ENCODE measurements around the gene R3HDM4. TPM values are rescaled to one million over a fixed set of nuclear protein-coding genes. Genes with fewer than 3 reads are reported as not detected.
A peak's percentile ranks its signal among the peaks of the same experiment; 100 is the strongest.

Gene R3HDM4
- total RNA-seq, 1 experiment from 2014 or later: 57.7 TPM

GRCh38 chr19:956766-957440, 43.9 kb upstream of the R3HDM4 start:
- peaks cover 88% of the 10 kb centered on the region for H3K4me1 ChIP-seq

GRCh38 chr19:955803-956765, 43.1 kb upstream of the R3HDM4 start:
- DNase-seq: peak; percentile 96 to 97
- intact Hi-C loops (cut with micrococcal nuclease; ENCODE audit: unreplicated experiment): loop anchor here (1.0 kb wide), 1 partner anchor 31 kb away; no protein-coding TSS in a partner anchor
- Histone ChIP-seq H3K27me3 (replicated peaks; ENCODE audit: control insufficient read depth, insufficient read depth, low read length) (no peaks in the 10 kb centered on the region), H3K36me3 (ENCODE audit: control insufficient read depth, insufficient read depth, low read length) (peaks cover 8% of the 10 kb centered on the region), H3K9me3 (no peaks in the 10 kb centered on the region), H3K4me1 (peaks cover 88% of the 10 kb centered on the region), H3K4me3 (ENCODE audit: low read depth, low read length) (peak overlapping the region; percentile 22)
- POLR2A ChIA-PET: interaction anchor here (0.6 to 1.4 kb wide), 4 partner anchors 28 to 300 kb away, joined by 3 to 8 read pairs (median 4); partner anchors contain the start of gene WDR18
- Mint-ChIP-seq H3K4me1 (ENCODE audit: low read depth, unreplicated experiment) (peaks cover 12% of the 10 kb centered on the region), H3K27ac (ENCODE audit: unreplicated experiment) (peak overlapping the region; percentile 96), H3K27me3 (ENCODE audit: insufficient read depth, unreplicated experiment) (no peaks in the 10 kb centered on the region), H3K4me3 (ENCODE audit: unreplicated experiment) (peak overlapping the region; percentile 67), H3K9me3 (ENCODE audit: unreplicated experiment) (no peaks in the 10 kb centered on the region), H3K36me3 (ENCODE audit: insufficient read depth, unreplicated experiment) (peaks cover 92% of the 10 kb centered on the region)
- TF ChIP-seq CTCF (IDR thresholded peaks at IDR 0.05; ENCODE audit: insufficient read depth in 1 of 2, low read depth in 1 of 2, low read length in 1 of 2, severe bottlenecking in 1 of 2, unreplicated experiment in 1 of 2): peak in 1 of 2 experiments; percentile 1
- BruUV-seq (replicated peaks): TSS peak; percentile 17
- CTCF ChIA-PET: interaction anchor here (0.9 to 1.6 kb wide), 3 partner anchors 23 to 31 kb away, joined by 3 to 5 read pairs (median 3); partner anchors contain the start of gene WDR18

More at GRCh38 chr19:956766-957440, 43.9 kb upstream of the R3HDM4 start:
- peak; percentile 91 to 94 for DNase-seq
- no peaks in the 10 kb centered on the region for H3K9me3 Mint-ChIP-seq (ENCODE audit: unreplicated experiment)
- H3K4me3 Mint-ChIP-seq (ENCODE audit: unreplicated experiment): peak overlapping the region; percentile 67
- CTCF ChIA-PET: interaction anchor here (0.7 to 1.6 kb wide), 4 partner anchors 22 to 1385 kb away, joined by 3 to 5 read pairs (median 4); partner anchors contain the start of gene WDR18
- peak overlapping the region; percentile 96 for H3K27ac Mint-ChIP-seq (ENCODE audit: unreplicated experiment)
- H3K27me3 Mint-ChIP-seq (ENCODE audit: insufficient read depth, unreplicated experiment): no peaks in the 10 kb centered on the region
- peaks cover 14% of the 10 kb centered on the region for H3K4me1 Mint-ChIP-seq (ENCODE audit: low read depth, unreplicated experiment)
- Histone ChIP-seq H3K9me3 (no peaks in the 10 kb centered on the region), H3K36me3 (ENCODE audit: control insufficient read depth, insufficient read depth, low read length) (peaks cover 8% of the 10 kb centered on the region), H3K4me3 (ENCODE audit: low read depth, low read length) (0 out of 2 replicates have a peak overlapping the region, but pooled peaks have one; percentile 8), H3K27me3 (replicated peaks; ENCODE audit: control insufficient read depth, insufficient read depth, low read length) (no peaks in the 10 kb centered on the region)
- BruUV-seq (replicated peaks): no TSS peak
- intact Hi-C loops (cut with micrococcal nuclease; ENCODE audit: unreplicated experiment): loop anchor here (1.0 kb wide), 1 partner anchor 32 kb away; no protein-coding TSS in a partner anchor
- no peak for TF ChIP-seq CTCF (IDR thresholded peaks at IDR 0.05; ENCODE audit: insufficient read depth in 1 of 2, low read depth in 1 of 2, low read length in 1 of 2, severe bottlenecking in 1 of 2, unreplicated experiment in 1 of 2)
- POLR2A ChIA-PET: interaction anchor here (0.6 to 1.4 kb wide), 4 partner anchors 8 to 205 kb away, joined by 3 to 8 read pairs (median 5); partner anchors contain the start of gene WDR18
- peaks cover 93% of the 10 kb centered on the region for H3K36me3 Mint-ChIP-seq (ENCODE audit: insufficient read depth, unreplicated experiment)
